Gastroesophageal sphincter (tissue), 3 donors: Measurements from ENCODE around the gene MTG1.

Experiments
- CTCF ChIP-seq, 4 experiments: fragments of 200-600 bp in 2 of 4; fragments of 450-650 bp in 2 of 4; sonication (generic) in 1 of 4; IDR thresholded peaks; one replicate each; pipeline ENCODE4 v1.5.1; 2017 to 2019; ENCODE audit warnings: antibody characterized with exemption in 4 of 4, mild to moderate bottlenecking in 2 of 4, moderate library complexity in 2 of 4
- POLR2A ChIP-seq, 2 donors: fragments of 450-650 bp; IDR thresholded peaks; one replicate each; pipeline ENCODE4 v1.6.1; 2017; ENCODE audit warnings: antibody characterized with exemption in 2 of 2, mild to moderate bottlenecking in 2 of 2, moderate library complexity in 1 of 2
- POLR2AphosphoS5 ChIP-seq: sonication (generic); formaldehyde crosslinking; IDR thresholded peaks from one replicate; pipeline ENCODE4 v1.6.1; 2017; ENCODE audit warnings: antibody characterized with exemption

DNA sequence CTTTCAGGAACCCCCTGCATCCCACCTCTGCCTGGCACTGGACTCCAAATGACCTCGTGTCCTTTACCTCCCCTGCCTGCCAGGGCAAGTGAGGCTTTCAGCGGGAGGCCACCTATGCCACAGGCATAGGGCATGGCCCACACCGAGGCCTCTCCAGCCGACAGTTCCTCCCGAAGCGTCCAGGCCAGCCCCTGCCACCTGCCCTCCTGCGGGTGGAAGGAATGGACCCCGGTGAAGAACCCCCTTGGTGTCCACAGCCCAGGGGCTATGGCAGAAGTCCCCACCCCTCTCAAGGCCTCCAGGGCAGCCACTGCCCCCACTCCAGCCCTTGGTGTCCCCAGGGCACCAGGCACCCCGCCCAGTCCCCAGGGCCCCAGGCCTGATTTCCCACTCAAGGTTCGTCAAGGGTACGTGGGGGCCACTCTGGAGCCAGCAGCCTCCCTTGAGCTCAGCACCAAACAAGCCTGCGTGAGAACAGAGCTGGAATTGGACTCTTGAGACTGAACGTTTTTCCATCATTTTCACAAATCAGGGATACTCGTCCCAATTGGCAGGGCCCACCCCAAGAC is 39.2 kb upstream of the MTG1 start:
- TF ChIP-seq CTCF (IDR thresholded peaks at IDR 0.05) (no peak), POLR2A (IDR thresholded peaks at IDR 0.05) (no peak), POLR2AphosphoS5 (no peak)
